ENCODE data around the gene NMB. TPM values are rescaled to one million over a fixed set of nuclear protein-coding genes. Genes with fewer than 3 reads are reported as not detected.
A peak's percentile ranks its signal among the peaks of the same experiment; 100 is the strongest.

The NMB gene
- total RNA-seq, 1 experiment from 2014 or later, result 10.9 TPM

DNA sequence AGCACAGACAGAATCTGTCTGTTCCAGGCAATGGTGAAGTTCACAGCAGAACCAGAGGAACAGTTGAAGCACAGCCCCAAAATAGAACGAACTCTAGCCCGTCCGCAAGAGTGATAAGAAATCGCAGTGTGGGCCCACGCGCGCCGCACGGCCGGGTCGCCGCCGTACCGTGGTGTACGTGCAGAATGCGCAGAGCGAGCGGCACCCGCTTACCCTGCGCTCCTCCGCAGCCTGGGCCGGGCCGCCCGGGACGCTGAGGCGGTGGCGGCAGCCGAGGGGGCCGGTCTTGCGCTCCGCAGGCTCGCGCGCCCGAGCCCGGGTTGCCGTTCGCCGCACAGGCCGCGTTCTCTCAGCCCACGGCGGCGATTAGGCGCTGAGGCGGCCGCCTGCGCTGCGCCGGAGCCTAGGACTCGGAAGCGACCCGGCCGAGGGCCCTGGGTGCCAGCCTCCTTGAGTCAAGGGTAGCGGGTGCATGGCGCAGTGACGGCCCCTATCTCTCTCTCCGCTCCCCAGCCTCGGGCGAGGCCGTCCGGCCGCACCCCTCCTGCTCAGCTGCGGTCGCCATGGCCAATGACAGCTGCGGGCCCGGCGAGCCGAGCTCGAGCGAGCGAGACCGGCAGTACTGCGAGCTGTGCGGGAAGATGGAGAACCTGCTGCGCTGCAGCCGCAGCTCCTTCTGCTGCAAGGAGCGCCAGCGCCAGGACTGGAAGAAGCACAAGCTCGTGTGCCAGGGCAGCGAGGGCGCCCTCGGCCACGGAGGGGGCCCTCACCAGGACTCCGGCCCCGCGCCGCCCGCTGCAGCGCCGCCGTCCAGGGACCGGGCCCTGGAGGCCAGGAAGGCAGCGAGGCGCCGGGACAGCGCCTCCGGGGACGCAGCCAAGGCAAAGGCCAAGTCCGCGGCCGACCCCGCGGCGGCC lies 24.4 kb downstream of the NMB start:
- intact Hi-C loops (cut with micrococcal nuclease; ENCODE audit: unreplicated experiment), result no loop called here

DNA sequence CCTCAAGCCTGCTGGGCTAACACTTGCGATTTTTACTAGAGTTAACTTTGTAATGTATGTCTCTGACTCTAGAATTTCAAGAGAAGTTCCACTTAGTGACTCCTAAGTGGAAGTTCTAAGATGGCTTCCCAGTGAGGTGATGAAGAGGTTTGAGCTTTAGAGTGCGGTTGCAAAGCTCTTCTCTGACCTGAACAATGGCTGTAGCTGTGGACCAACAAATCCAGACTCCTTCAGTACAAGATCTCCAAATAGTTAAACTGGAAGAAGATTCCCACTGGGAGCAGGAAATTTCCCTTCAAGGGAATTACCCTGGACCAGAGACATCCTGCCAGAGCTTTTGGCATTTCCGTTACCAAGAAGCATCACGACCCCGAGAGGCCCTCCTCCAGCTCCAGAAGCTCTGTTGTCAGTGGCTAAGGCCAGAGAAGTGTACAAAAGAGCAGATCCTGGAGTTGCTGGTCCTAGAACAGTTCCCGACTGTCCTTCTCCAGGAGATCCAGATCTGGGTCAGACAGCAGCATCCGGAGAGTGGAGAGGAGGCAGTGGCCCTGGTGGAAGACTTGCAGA lies 26.2 kb downstream of the NMB start:
- Mint-ChIP-seq H3K9me3 (ENCODE audit: low read depth, unreplicated experiment) (no peaks in the 10 kb centered on the region), H3K36me3 (ENCODE audit: insufficient read depth, unreplicated experiment) (peaks cover 40% of the 10 kb centered on the region), H3K27ac (ENCODE audit: unreplicated experiment) (peak overlapping the region; percentile 91), H3K4me3 (ENCODE audit: low read depth, unreplicated experiment) (peak overlapping the region; percentile 88), H3K4me1 (ENCODE audit: low read depth, unreplicated experiment) (peaks cover 17% of the 10 kb centered on the region), H3K27me3 (ENCODE audit: unreplicated experiment) (no peaks in the 10 kb centered on the region)
- TSS peak; percentile 55 for BruUV-seq (replicated peaks)
- TF ChIP-seq, protein P1, sequence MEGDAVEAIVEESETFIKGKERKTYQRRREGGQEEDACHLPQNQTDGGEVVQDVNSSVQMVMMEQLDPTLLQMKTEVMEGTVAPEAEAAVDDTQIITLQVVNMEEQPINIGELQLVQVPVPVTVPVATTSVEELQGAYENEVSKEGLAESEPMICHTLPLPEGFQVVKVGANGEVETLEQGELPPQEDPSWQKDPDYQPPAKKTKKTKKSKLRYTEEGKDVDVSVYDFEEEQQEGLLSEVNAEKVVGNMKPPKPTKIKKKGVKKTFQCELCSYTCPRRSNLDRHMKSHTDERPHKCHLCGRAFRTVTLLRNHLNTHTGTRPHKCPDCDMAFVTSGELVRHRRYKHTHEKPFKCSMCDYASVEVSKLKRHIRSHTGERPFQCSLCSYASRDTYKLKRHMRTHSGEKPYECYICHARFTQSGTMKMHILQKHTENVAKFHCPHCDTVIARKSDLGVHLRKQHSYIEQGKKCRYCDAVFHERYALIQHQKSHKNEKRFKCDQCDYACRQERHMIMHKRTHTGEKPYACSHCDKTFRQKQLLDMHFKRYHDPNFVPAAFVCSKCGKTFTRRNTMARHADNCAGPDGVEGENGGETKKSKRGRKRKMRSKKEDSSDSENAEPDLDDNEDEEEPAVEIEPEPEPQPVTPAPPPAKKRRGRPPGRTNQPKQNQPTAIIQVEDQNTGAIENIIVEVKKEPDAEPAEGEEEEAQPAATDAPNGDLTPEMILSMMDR (IDR thresholded peaks at IDR 0.05; ENCODE audit: unreplicated experiment), result no peak
- DNase-seq, result no peak
- intact Hi-C loops (cut with micrococcal nuclease; ENCODE audit: unreplicated experiment), result no loop called here
- CTCF ChIA-PET, result interaction anchor here (0.9 to 1.5 kb wide), 5 partner anchors 15 to 61 kb away, joined by 3 to 4 read pairs (median 3); partner anchors contain the start of gene ZSCAN2

More for the DNA sequence above, 24.4 kb downstream of the NMB start:
- BruUV-seq (replicated peaks), result no TSS peak
- Mint-ChIP-seq H3K9me3 (ENCODE audit: low read depth, unreplicated experiment) (no peaks in the 10 kb centered on the region), H3K27ac (ENCODE audit: unreplicated experiment) (peak overlapping the region; percentile 89), H3K36me3 (ENCODE audit: insufficient read depth, unreplicated experiment) (peaks cover 52% of the 10 kb centered on the region), H3K4me3 (ENCODE audit: low read depth, unreplicated experiment) (peak overlapping the region; percentile 99), H3K4me1 (ENCODE audit: low read depth, unreplicated experiment) (peaks cover 17% of the 10 kb centered on the region), H3K27me3 (ENCODE audit: unreplicated experiment) (no peaks in the 10 kb centered on the region)
- DNase-seq, result peak; percentile 76
- TF ChIP-seq, protein P1 (IDR thresholded peaks at IDR 0.05; ENCODE audit: unreplicated experiment), result no peak
- CTCF ChIA-PET, result interaction anchor here (0.7 to 1.4 kb wide), 5 partner anchors 9 to 749 kb away, joined by 3 to 5 read pairs (median 3); partner anchors contain the start of gene ZSCAN2

DNA sequence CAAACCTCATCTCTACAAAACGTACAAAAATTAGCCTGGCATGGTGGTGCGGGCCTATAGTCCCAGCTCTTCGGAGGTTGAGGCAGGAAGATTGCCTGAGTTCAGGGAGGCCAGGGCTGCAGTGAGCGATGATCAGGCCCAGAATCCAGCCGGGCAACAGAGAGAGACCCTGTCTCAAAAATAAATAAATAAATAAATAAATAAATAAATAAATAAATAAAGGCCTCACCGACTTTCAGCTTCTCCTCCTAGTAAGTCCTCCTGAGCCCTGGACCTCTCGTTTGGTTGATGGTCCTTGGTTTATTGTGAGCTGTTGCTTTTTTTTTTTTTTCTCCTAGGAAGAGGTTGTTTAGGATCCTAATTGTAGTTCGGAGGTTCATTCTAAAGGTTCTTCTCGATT lies 29.0 kb downstream of the NMB start:
- TF ChIP-seq, protein P1 (IDR thresholded peaks at IDR 0.05; ENCODE audit: unreplicated experiment), result no peak
- H3K4me3 Mint-ChIP-seq (ENCODE audit: low read depth, unreplicated experiment), result no peak overlapping the region
- intact Hi-C loops (cut with micrococcal nuclease; ENCODE audit: unreplicated experiment), result no loop called here
- no peaks in the 10 kb centered on the region for H3K27me3 Mint-ChIP-seq (ENCODE audit: unreplicated experiment)
- no peak for DNase-seq
- CTCF ChIA-PET, result interaction anchor here (0.6 to 0.7 kb wide), 2 partner anchors 18 to 394 kb away, joined by 3 read pairs; no protein-coding TSS in a partner anchor
- BruUV-seq (replicated peaks), result no TSS peak
- peak overlapping the region; percentile 50 for H3K27ac Mint-ChIP-seq (ENCODE audit: unreplicated experiment)
- no peaks in the 10 kb centered on the region for H3K9me3 Mint-ChIP-seq (ENCODE audit: low read depth, unreplicated experiment)
- peaks cover 12% of the 10 kb centered on the region for H3K4me1 Mint-ChIP-seq (ENCODE audit: low read depth, unreplicated experiment)
- peaks cover 46% of the 10 kb centered on the region for H3K36me3 Mint-ChIP-seq (ENCODE audit: insufficient read depth, unreplicated experiment)

DNA sequence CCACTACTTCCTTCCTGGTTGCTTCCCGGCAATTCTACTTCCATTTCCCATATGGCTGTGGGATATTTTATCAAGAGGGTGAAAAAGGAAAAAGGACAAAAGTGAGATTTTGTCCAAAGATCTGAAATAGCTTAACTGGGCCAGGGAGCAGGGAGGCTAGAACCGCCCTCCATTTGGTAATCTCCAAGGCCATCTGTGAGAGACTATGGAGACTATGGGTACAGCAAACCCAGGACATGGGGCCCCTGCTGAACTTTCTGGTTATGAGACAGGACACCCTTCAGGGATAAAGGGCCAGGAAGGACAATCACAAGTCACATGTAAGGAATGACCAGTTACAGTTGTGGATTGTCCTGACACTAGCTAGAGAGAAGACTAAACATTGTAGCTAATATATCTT lies 32.9 kb downstream of the NMB start:
- peak overlapping the region; percentile 24 for H3K27ac Mint-ChIP-seq (ENCODE audit: unreplicated experiment)
- BruUV-seq (replicated peaks), result no TSS peak
- TF ChIP-seq, protein P1 (IDR thresholded peaks at IDR 0.05; ENCODE audit: unreplicated experiment), result no peak
- intact Hi-C loops (cut with micrococcal nuclease; ENCODE audit: unreplicated experiment), result no loop called here
- no peaks in the 10 kb centered on the region for H3K4me1 Mint-ChIP-seq (ENCODE audit: low read depth, unreplicated experiment)
- H3K36me3 Mint-ChIP-seq (ENCODE audit: insufficient read depth, unreplicated experiment), result peaks cover 30% of the 10 kb centered on the region
- CTCF ChIA-PET, result interaction anchor here (1.1 kb wide), 1 partner anchor 9 kb away, joined by 3 read pairs; no protein-coding TSS in a partner anchor
- no peaks in the 10 kb centered on the region for H3K27me3 Mint-ChIP-seq (ENCODE audit: unreplicated experiment)
- no peak overlapping the region for H3K4me3 Mint-ChIP-seq (ENCODE audit: low read depth, unreplicated experiment)
- DNase-seq, result no peak
- peaks cover 7% of the 10 kb centered on the region for H3K9me3 Mint-ChIP-seq (ENCODE audit: low read depth, unreplicated experiment)

Measured in Calu3 (cell line).